ENCODE results near the gene SPEM1. TPM values are rescaled to one million over a fixed set of nuclear protein-coding genes. Genes with fewer than 3 reads are reported as not detected.

Gene SPEM1
- total and polyA plus RNA-seq, 8 donors, result 0.20 TPM; not detected in 7

- Histone ChIP-seq H3K4me1 (peaks cover 34 to 68% (median 63%) of the 10 kb centered on the region in 4 donors), H3K27me3 (peaks cover 11 to 84% (median 40%) of the 10 kb centered on the region in 3 donors), H3K27ac (peak overlapping the region; percentile 79 to 90 (median 84)), H3K4me3 (peak overlapping the region; percentile 47 to 62 (median 54)), H3K36me3 (no peaks in the 10 kb centered on the region), H3K9me3 (no peaks in the 10 kb centered on the region)
- TF ChIP-seq POLR2A (IDR thresholded peaks at IDR 0.05), result no peak
- TF ChIP-seq, protein P1, sequence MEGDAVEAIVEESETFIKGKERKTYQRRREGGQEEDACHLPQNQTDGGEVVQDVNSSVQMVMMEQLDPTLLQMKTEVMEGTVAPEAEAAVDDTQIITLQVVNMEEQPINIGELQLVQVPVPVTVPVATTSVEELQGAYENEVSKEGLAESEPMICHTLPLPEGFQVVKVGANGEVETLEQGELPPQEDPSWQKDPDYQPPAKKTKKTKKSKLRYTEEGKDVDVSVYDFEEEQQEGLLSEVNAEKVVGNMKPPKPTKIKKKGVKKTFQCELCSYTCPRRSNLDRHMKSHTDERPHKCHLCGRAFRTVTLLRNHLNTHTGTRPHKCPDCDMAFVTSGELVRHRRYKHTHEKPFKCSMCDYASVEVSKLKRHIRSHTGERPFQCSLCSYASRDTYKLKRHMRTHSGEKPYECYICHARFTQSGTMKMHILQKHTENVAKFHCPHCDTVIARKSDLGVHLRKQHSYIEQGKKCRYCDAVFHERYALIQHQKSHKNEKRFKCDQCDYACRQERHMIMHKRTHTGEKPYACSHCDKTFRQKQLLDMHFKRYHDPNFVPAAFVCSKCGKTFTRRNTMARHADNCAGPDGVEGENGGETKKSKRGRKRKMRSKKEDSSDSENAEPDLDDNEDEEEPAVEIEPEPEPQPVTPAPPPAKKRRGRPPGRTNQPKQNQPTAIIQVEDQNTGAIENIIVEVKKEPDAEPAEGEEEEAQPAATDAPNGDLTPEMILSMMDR (IDR thresholded peaks at IDR 0.05), result peak in 5 of 7 experiments; percentile 48 to 92 (median 84)
- no peak for TF ChIP-seq EP300 (IDR thresholded peaks at IDR 0.05)
- peak; percentile 41 to 72 (median 67) for TF ChIP-seq POLR2AphosphoS5 (IDR thresholded peaks at IDR 0.05)
- 4 to 13% (median 4%) methylated on average over 19 to 92 of the region's 92 CpGs for WGBS, 5 donors
- intact Hi-C loops (cut with DNase I; ENCODE audit: low total_unique reads), result loop anchor here (5.0 kb wide), 1 partner anchor 41 kb away; the partner anchor contains the start of gene ZBTB4
- DNase-seq, result peak; percentile 90 to 95
Measured at GRCh38 chr17:7436556-7437368, 16.6 kb downstream of the SPEM1 start.

- Histone ChIP-seq H3K36me3 (no peaks in the 10 kb centered on the region), H3K27ac (peak overlapping the region; percentile 79 to 90 (median 84))
- DNase-seq, result no peak
Measured at GRCh38 chr17:7437369-7437863, 17.3 kb downstream of the SPEM1 start.

GRCh38 chr17:7437950-7438614 lies 18.0 kb downstream of the SPEM1 start:
- Histone ChIP-seq H3K9me3 (no peaks in the 10 kb centered on the region), H3K4me1 (peaks cover 34 to 68% (median 63%) of the 10 kb centered on the region in 4 donors), H3K4me3 (peak overlapping the region; percentile 25 to 62 (median 46)), H3K27me3 (peaks cover 11 to 94% (median 40%) of the 10 kb centered on the region in 3 donors), H3K36me3 (no peaks in the 10 kb centered on the region), H3K27ac (peak overlapping the region in 2 of 5 donors; percentile 24 to 29)
- TF ChIP-seq, protein P1 (IDR thresholded peaks at IDR 0.05), result no peak
- no peak for TF ChIP-seq POLR2AphosphoS5 (IDR thresholded peaks at IDR 0.05)
- intact Hi-C loops (cut with DNase I; ENCODE audit: low total_unique reads), result loop anchor here (5.0 kb wide), 1 partner anchor 39 kb away; the partner anchor contains the start of gene ZBTB4
- WGBS, 5 donors, result 20 to 36% (median 23%) methylated on average over 24 to 48 of the region's 48 CpGs
- DNase-seq, result peak; percentile 53 to 87

More at GRCh38 chr17:7437369-7437863, 17.3 kb downstream of the SPEM1 start:
- Histone ChIP-seq H3K4me1 (peaks cover 34 to 68% (median 63%) of the 10 kb centered on the region in 4 donors), H3K4me3 (peak overlapping the region; percentile 47 to 62 (median 54)), H3K27me3 (peaks cover 11 to 88% (median 40%) of the 10 kb centered on the region in 3 donors), H3K9me3 (no peaks in the 10 kb centered on the region)
- intact Hi-C loops (cut with DNase I; ENCODE audit: low total_unique reads), result loop anchor here (5.0 kb wide), 1 partner anchor 40 kb away; the partner anchor contains the start of gene ZBTB4
- TF ChIP-seq EP300 (IDR thresholded peaks at IDR 0.05) (no peak), POLR2AphosphoS5 (IDR thresholded peaks at IDR 0.05) (no peak), POLR2A (IDR thresholded peaks at IDR 0.05) (no peak)
- TF ChIP-seq, protein P1 (IDR thresholded peaks at IDR 0.05), result no peak
- WGBS, 5 donors, result 30 to 68% (median 36%) methylated on average over 11 to 31 of the region's 31 CpGs

Measured in stomach (tissue), 9 donors.